WERI-Rb-1 (cell line): ENCODE measurements around the gene SAMD4A.

Experiments
- DNase-seq: peaks from one replicate; pipeline ENCODE4 v3.0.0-alpha.2; 2020
- H3K27ac ChIP-seq: fragments of 250-450 bp; sonication (Bioruptor Pico); 2 replicates; pipeline ENCODE4 v1.5.1; 2020; ENCODE audit warnings: mild to moderate bottlenecking, moderate library complexity
- H3K27me3 ChIP-seq: fragments of 250-450 bp; sonication (Bioruptor Pico); 2 replicates; pipeline ENCODE4 v1.5.1; 2021; ENCODE audit warnings: mild to moderate bottlenecking, low read depth, moderate library complexity; ENCODE audit not compliant: insufficient read depth, severe bottlenecking
- H3K36me3 ChIP-seq: fragments of 250-450 bp; sonication (Bioruptor Pico); 2 replicates; pipeline ENCODE4 v1.5.1; 2020; ENCODE audit warnings: mild to moderate bottlenecking, moderate library complexity
- H3K4me3 ChIP-seq: 2 replicates; pipeline ENCODE4 v1.5.1; 2011; ENCODE audit warnings: low read depth, mild to moderate bottlenecking, control low read depth, low read length
- H3K9me3 ChIP-seq: fragments of 250-450 bp; sonication (Bioruptor Pico); 2 replicates; pipeline ENCODE4 v1.5.1; 2021; ENCODE audit warnings: mild to moderate bottlenecking, moderate library complexity; ENCODE audit not compliant: severe bottlenecking
- CTCF ChIP-seq: IDR thresholded peaks from 2 replicates; pipeline ENCODE4 v1.5.1; 2011; ENCODE audit warnings: low read depth, mild to moderate bottlenecking, control low read depth, inconsistent platforms, low read length

Gene SAMD4A

GRCh38 chr14:54784060-54784459, 217.1 kb downstream of the SAMD4A start:
- H3K27ac ChIP-seq, result no peak overlapping the region
- no peaks in the 10 kb centered on the region for H3K9me3 ChIP-seq
- no peaks in the 10 kb centered on the region for H3K27me3 ChIP-seq
- DNase-seq, result no peak
- TF ChIP-seq CTCF, result no peak
- H3K4me3 ChIP-seq, result no peak overlapping the region
- H3K36me3 ChIP-seq, result peaks cover 59% of the 10 kb centered on the region

GRCh38 chr14:54784657-54785056, 217.7 kb downstream of the SAMD4A start:
- no peak overlapping the region for H3K27ac ChIP-seq
- no peak overlapping the region for H3K4me3 ChIP-seq
- no peaks in the 10 kb centered on the region for H3K27me3 ChIP-seq
- no peak for DNase-seq
- TF ChIP-seq CTCF, result no peak
- H3K36me3 ChIP-seq, result peaks cover 55% of the 10 kb centered on the region
- H3K9me3 ChIP-seq, result no peaks in the 10 kb centered on the region

DNA sequence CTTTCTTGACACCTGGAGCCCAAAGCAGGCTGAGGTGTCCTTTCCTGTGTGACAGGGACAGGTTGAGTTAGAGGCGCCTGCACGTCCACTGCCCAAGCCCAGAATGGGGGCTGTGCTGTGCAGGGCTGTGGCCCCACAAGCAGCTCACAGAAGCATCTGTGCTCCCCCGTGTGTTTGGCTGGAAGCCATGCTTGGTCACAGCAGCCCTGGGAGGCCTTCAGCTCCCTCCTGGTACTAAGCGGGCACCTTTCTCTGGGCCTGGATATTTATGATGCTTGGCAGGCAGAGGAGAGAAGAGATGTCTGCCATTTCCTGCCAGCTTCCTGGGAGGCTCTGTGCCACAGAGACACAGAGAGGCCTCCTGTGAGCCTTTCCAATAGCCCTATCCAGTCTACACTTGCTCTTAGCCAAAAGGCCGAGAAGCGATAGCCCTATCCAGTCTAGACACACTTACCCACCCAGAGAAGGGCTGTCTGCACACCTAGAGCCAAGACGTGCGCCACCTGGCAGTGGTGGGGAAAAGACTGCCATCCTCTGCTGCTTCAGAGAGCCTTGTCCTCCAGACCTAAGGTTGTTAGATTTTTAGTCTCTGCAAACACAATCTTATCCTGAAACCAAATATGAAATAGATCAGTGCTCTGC, 218.3 kb downstream of the SAMD4A start:
- TF ChIP-seq CTCF, result no peak
- no peaks in the 10 kb centered on the region for H3K27me3 ChIP-seq
- peaks cover 53% of the 10 kb centered on the region for H3K36me3 ChIP-seq
- no peak overlapping the region for H3K27ac ChIP-seq
- H3K4me3 ChIP-seq, result no peak overlapping the region
- no peak for DNase-seq
- H3K9me3 ChIP-seq, result no peaks in the 10 kb centered on the region

DNA sequence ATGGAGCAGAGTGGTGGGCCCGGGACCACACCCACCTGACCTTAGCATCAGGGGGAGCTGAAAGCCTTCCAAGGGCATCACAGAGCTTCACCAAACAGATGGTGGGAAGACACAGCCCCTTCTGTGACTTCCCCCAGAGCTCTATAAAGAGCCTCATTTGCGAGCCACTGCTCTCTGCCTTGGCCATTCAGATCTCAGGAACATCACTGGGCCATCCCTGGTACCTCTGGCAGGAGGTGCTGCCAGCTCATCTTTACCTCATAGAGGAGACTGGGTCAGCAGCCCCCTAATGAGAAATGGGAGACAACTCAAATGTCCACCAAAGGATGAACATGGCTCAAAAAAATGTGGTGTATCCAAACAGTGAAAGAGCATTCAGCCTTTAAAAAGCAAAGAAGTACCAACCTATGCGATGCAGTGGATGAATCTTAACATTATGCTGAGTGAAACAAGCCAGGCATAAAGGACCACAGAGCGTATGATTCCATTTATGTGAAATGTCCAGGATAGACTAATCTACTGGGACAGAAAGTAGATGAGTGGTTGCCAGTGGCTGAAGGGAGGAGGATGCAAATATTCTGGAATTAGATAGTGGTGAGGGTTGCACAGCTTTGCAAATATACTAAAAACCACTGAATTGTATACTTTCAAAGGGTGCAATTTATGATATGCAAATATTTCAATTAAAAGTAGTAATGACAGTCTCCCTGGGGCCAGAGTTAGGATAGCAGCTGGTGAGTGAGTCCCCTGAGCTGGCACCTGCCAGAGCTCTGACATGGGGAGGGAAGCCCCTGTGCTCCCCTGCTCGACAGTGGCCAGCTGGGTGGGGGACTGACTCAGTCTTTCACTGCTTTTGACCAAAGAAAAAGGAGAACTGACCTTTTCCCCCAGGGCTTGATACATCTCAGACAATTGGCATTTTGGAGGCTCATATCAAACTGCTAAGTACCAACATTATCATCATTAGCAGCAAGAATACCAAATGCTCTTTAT, 219.1 kb downstream of the SAMD4A start:
- Histone ChIP-seq H3K9me3 (no peaks in the 10 kb centered on the region), H3K27ac (no peak overlapping the region), H3K36me3 (peaks cover 50% of the 10 kb centered on the region), H3K27me3 (no peaks in the 10 kb centered on the region), H3K4me3 (no peak overlapping the region)
- no peak for DNase-seq
- TF ChIP-seq CTCF, result no peak

DNA sequence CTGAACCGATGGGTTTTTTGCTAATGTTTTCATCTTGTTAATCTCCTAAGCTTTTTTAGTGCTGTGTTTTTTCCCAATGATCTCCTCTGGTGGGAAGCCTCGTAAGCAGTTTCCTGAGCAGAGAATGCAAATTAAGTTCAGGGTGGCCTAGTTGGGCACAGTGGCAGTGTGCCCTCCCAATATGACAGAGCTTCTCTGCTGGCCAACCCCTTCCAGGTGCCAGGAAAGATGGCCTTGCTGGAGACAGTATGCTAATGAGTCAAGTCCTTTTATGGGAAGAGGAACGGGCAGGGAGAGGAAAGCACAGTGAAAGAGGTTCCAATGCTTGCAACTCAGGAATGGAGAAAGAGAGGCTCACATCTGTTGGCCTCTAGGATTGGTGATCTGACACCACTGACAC, 219.9 kb downstream of the SAMD4A start:
- Histone ChIP-seq H3K36me3 (peaks cover 48% of the 10 kb centered on the region), H3K27ac (no peak overlapping the region), H3K27me3 (no peaks in the 10 kb centered on the region), H3K4me3 (no peak overlapping the region), H3K9me3 (no peaks in the 10 kb centered on the region)
- TF ChIP-seq CTCF, result no peak
- no peak for DNase-seq
